GM12874 (cell line): Measurements from ENCODE around the gene ZBTB12.

Experiments used
- TF ChIP-seq, protein P1 (sequence below): IDR thresholded peaks from 2 replicates; pipeline ENCODE4 v1.5.1; 2011; ENCODE audit warnings: low read depth, mild to moderate bottlenecking, control low read depth, low read length, moderate library complexity; ENCODE audit not compliant: insufficient read depth

The ZBTB12 gene

DNA sequence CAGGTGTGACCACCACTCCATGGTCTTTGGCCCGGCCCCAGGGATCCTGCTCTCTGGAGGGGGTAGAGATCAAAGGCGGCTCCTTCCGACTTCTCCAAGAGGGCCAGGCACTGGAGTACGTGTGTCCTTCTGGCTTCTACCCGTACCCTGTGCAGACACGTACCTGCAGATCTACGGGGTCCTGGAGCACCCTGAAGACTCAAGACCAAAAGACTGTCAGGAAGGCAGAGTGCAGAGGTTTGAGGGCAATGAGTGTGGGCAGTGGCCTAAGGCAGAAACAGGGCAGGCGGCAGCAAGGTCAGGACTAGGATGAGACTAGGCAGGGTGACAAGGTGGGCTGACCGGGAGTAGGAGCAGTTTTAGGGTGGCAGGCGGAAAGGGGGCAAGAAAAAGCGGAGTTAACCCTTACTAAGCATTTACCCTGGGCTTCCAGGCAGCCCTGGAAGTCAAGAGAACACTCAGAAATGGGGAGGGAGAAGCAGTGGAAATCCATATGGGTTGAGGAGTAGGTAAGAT lies 44.5 kb upstream of the ZBTB12 start:
- TF ChIP-seq, protein P1, sequence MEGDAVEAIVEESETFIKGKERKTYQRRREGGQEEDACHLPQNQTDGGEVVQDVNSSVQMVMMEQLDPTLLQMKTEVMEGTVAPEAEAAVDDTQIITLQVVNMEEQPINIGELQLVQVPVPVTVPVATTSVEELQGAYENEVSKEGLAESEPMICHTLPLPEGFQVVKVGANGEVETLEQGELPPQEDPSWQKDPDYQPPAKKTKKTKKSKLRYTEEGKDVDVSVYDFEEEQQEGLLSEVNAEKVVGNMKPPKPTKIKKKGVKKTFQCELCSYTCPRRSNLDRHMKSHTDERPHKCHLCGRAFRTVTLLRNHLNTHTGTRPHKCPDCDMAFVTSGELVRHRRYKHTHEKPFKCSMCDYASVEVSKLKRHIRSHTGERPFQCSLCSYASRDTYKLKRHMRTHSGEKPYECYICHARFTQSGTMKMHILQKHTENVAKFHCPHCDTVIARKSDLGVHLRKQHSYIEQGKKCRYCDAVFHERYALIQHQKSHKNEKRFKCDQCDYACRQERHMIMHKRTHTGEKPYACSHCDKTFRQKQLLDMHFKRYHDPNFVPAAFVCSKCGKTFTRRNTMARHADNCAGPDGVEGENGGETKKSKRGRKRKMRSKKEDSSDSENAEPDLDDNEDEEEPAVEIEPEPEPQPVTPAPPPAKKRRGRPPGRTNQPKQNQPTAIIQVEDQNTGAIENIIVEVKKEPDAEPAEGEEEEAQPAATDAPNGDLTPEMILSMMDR: no peak

DNA sequence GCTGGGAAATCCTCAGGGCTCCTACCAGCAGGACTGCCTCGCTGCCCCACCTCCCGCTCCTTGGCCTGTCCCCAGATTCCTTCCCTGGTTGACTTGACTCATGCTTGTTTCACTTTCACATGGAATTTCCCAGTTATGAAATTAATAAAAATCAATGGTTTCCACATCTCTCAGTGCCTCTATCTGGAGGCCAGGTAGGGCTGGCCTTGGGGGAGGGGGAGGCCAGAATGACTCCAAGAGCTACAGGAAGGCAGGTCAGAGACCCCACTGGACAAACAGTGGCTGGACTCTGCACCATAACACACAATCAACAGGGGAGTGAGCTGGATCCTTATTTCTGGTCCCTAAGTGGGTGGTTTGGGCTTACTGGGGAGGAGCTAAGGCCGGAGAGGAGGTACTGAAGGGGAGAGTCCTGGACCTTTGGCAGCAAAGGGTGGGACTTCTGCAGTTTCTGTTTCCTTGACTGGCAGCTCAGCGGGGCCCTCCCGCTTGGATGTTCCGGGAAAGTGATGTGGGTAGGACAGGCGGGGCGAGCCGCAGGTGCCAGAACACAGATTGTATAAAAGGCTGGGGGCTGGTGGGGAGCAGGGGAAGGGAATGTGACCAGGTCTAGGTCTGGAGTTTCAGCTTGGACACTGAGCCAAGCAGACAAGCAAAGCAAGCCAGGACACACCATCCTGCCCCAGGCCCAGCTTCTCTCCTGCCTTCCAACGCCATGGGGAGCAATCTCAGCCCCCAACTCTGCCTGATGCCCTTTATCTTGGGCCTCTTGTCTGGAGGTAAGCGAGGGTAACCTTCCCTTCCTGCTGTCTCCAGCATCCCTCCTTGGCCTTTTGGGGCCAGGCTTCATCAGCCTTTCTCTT lies 43.9 kb upstream of the ZBTB12 start, which contains the start of gene CFB:
Gene CFB (plus strand): TSS at position 589 of the 863 bp plus-strand sequence. CDS start 127 bp downstream, at position 716.
- TF ChIP-seq, protein P1: no peak

DNA sequence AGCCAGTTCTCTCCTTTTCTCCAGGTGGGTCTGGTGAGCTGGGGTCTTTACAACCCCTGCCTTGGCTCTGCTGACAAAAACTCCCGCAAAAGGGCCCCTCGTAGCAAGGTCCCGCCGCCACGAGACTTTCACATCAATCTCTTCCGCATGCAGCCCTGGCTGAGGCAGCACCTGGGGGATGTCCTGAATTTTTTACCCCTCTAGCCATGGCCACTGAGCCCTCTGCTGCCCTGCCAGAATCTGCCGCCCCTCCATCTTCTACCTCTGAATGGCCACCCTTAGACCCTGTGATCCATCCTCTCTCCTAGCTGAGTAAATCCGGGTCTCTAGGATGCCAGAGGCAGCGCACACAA lies 43.2 kb upstream of the ZBTB12 start:
- TF ChIP-seq, protein P1: no peak

DNA sequence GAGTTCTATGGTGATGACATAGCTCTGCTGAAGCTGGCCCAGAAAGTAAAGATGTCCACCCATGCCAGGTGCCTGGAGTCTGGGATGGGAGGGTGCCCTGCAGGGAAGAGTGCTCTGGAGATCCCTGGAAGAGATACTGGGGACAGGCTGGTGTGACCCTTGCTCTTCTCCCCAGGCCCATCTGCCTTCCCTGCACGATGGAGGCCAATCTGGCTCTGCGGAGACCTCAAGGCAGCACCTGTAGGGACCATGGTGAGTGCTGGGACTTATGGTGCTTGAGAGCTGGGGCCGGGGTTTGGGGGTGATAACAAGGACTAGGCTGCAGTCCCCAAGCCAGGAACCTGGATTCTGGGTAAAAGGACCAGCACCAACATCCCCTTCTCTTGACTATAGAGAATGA lies 41.9 kb upstream of the ZBTB12 start:
- TF ChIP-seq, protein P1: no peak

DNA sequence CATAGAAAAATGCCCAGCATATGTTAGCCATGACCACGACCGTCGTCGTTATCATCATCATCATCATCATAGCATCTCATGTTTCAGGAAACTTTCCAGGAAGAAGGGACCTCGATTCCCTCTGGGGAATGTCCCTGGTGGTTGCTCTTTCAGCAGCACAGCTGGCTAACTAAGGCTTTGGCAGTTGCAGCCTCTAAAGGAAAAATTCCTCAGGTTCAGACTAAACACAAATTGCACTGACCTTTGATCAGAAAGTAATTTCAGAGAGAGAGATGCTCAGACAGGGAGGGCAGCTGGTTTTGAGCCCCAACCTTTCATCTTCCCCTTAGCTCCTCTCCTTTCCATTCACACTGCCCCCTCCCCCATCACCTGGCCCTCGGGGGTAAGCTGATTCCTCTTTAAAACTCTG lies 38.4 kb upstream of the ZBTB12 start:
- TF ChIP-seq, protein P1: no peak

GRCh38 chr6:31935823-31936222 lies 33.9 kb upstream of the ZBTB12 start:
- TF ChIP-seq, protein P1: no peak

DNA sequence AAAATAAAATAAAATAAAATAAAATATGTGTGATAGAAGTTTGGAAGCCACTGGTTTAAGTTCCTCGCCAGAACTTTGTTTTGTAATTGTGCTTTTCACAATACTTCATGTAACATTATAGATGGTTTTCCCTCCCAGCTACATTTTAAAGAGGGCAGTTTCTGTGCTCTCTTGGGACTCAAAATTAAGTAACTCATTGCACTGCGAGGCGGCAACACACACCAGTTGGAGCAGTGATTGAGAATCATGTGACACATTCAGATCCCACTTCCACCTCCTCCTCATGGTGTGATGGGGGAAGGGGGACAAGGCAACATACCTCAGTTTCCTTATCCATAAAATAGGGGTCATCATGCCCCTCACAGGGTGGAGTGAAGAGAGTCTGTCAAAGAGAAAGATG lies 33.1 kb upstream of the ZBTB12 start:
- TF ChIP-seq, protein P1: no peak
